ENCODE data around the gene LACTBL1.

DNA sequence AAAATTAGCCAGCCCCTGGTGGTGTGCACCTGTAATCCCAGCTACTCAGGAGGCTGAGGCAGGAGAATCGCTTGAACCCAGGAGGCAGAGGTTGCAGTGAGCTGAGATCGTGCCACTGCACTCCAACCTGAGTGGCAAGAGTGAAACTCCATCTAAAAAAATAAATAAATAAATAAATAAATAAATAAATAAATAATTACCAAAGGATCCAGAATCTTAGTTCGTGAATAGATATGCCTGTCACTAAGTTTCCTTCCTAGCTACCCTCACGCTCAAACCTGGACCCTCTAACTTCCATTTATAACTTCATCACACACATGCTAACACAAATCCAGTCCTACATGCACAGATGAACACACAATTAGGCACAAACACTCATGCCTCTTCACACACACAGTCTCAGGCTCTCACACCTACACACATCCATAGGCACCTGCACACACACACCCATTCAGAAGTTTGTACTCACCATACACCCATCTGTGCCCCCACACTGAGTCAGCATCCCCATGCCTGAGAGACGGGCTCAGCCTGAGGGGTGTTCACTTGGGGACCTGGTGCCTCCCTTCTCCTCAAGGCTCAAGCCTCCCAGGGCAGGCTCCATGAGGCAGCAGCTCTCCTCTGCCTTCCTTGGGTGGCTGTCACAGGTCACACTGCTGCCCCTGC, 61.5 kb downstream of the LACTBL1 start:
- TF ChIP-seq CTCF (IDR thresholded peaks at IDR 0.05; ENCODE audit: low read length) (no peak), EZH2 (IDR thresholded peaks at IDR 0.05; ENCODE audit: borderline replicate concordance, low read length) (no peak)

All from OCI-LY1 (cell line).